ENCODE data around the gene MCOLN3. TPM values are rescaled to one million over a fixed set of nuclear protein-coding genes. Genes with fewer than 3 reads are reported as not detected.

The MCOLN3 gene
- total RNA-seq, 4 donors from 2014 or later, result 6.5 to 12.9 (median 8.6) TPM

DNA sequence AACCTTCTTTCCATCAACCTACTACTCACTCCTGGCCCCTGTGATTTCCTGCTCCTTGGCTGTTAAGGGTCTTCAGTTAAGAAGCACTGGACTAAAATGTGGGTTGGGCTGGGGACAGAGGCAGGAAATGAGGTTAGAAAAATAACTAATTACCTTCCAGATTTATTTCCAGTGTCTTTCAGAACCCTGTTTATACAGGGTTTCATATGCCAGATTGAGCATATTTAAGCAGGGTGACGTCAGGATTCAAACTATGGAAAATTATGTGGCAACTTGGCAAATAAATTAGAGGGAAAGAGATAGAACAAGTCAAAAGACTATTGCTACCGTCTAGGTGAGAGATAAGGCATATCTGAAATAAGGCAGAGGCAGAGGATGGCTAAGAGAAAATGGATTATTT lies 11.7 kb upstream of the MCOLN3 start:
- Histone ChIP-seq H3K27me3 (no peaks in the 10 kb centered on the region), H3K4me1 (peaks cover 0 to 12% (median 2%) of the 10 kb centered on the region in 4 donors), H3K9me3 (no peaks in the 10 kb centered on the region), H3K27ac (no peak overlapping the region), H3K36me3 (no peaks in the 10 kb centered on the region), H3K4me3 (no peak overlapping the region)
- no peak for DNase-seq (ENCODE audit: low spot score in 2 of 2)
- 68 to 71% methylated on average over 2 of the region's 2 CpGs for WGBS, 2 donors
- TF ChIP-seq EP300 (IDR thresholded peaks at IDR 0.05) (no peak), POLR2A (IDR thresholded peaks at IDR 0.05) (no peak)
- TF ChIP-seq, protein P1, sequence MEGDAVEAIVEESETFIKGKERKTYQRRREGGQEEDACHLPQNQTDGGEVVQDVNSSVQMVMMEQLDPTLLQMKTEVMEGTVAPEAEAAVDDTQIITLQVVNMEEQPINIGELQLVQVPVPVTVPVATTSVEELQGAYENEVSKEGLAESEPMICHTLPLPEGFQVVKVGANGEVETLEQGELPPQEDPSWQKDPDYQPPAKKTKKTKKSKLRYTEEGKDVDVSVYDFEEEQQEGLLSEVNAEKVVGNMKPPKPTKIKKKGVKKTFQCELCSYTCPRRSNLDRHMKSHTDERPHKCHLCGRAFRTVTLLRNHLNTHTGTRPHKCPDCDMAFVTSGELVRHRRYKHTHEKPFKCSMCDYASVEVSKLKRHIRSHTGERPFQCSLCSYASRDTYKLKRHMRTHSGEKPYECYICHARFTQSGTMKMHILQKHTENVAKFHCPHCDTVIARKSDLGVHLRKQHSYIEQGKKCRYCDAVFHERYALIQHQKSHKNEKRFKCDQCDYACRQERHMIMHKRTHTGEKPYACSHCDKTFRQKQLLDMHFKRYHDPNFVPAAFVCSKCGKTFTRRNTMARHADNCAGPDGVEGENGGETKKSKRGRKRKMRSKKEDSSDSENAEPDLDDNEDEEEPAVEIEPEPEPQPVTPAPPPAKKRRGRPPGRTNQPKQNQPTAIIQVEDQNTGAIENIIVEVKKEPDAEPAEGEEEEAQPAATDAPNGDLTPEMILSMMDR (IDR thresholded peaks at IDR 0.05), result no peak

DNA sequence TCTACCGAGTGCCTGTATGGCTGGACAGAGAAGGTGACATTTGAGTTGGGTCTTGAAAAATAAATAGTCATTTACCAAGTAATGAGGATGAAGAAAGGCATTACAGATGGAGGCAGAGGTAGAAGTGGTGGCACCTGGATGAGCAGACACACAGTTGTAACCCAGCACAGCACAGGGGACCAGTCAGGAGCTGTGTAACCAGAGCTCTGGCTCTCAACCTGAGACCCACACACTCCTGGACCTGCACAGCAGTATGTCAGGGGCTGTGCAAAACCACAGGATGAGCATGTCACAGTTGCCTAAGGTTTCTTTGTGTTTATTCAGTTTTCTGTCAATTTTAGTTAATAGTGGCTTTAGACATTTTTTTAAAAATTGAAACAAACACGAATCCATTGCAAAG lies 11.3 kb upstream of the MCOLN3 start:
- H3K36me3 ChIP-seq, result no peaks in the 10 kb centered on the region
- no peak overlapping the region for H3K27ac ChIP-seq
- TF ChIP-seq, protein P1 (IDR thresholded peaks at IDR 0.05), result no peak
- TF ChIP-seq POLR2A (IDR thresholded peaks at IDR 0.05), result no peak
- no peak for TF ChIP-seq EP300 (IDR thresholded peaks at IDR 0.05)
- H3K27me3 ChIP-seq, result no peaks in the 10 kb centered on the region
- no peak for DNase-seq (ENCODE audit: low spot score in 2 of 2)
- H3K4me3 ChIP-seq, result no peak overlapping the region
- 85 to 88% methylated on average over 2 of the region's 2 CpGs for WGBS, 2 donors
- H3K4me1 ChIP-seq, result peaks cover 0 to 12% (median 2%) of the 10 kb centered on the region in 4 donors
- no peaks in the 10 kb centered on the region for H3K9me3 ChIP-seq

DNA sequence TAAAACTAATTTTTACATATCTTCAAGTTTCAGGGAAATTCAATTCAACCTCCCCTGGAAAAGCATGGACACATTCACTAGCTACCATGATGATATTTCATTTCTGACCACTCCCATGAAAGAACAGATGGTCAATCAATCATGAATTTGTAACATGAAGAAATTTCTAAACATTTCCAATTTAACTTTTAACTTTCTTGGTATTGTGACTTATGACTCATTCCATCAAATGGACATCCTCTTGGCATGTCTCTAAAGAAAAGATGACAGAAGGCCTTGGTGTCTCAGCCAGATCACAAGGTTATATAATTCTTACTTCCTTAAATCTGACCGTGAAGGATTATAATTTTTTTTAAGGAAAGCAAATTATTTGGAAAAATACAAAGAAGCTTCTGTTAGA lies 10.5 kb upstream of the MCOLN3 start:
- H3K36me3 ChIP-seq, result no peaks in the 10 kb centered on the region
- H3K4me1 ChIP-seq, result peaks cover 0 to 12% (median 2%) of the 10 kb centered on the region in 4 donors
- no peak for DNase-seq (ENCODE audit: low spot score in 2 of 2)
- H3K27me3 ChIP-seq, result no peaks in the 10 kb centered on the region
- TF ChIP-seq, protein P1 (IDR thresholded peaks at IDR 0.05), result no peak
- TF ChIP-seq POLR2A (IDR thresholded peaks at IDR 0.05) (no peak), EP300 (IDR thresholded peaks at IDR 0.05) (no peak)
- no peak overlapping the region for H3K27ac ChIP-seq
- H3K4me3 ChIP-seq, result no peak overlapping the region
- 25 to 26% methylated on average over 1 of the region's 1 CpG for WGBS, 2 donors
- H3K9me3 ChIP-seq, result no peaks in the 10 kb centered on the region

DNA sequence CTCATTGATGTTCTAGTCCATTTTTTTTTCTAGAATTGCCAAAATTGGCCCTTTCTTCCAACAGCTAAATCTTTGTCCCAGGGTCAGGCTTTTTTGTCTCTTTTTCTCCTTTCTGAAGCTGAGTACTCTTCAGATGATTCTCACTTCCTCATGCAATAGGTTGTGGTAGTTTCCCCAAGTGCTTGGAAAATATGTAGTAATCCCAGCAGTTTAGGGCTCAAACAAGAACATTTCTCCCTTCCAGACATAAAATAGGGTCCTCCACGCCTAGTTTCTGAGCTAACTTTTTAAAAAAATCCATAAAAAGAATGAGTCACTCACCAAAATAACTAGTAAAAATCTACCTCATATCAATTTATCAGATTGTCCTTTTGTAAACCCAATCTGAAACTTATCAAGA lies 10.0 kb upstream of the MCOLN3 start:
- WGBS, 2 donors, result 65 to 75% methylated on average over 1 of the region's 1 CpG
- H3K4me1 ChIP-seq, result peaks cover 0 to 12% (median 2%) of the 10 kb centered on the region in 4 donors

DNA sequence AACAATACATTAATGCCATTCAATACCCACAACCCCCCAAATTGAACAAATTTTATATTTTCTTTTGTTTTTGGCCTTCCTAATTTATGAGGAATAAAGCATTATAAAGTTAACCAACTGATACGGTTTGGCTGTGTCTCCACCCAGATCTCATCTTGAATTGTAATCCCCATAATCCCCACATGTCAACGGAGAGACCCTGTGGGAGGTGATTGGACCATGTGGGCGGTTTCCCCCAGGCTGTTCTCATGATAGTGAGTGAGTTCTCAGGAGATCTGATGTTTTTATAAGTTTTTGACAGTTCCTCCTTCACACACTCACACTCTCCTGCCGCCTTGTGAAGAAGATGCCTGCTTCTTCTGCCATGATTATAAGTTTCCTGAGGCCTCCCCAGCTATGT lies 6.4 kb upstream of the MCOLN3 start:
- no peaks in the 10 kb centered on the region for H3K36me3 ChIP-seq
- TF ChIP-seq, protein P1 (IDR thresholded peaks at IDR 0.05), result no peak
- no peak for TF ChIP-seq EP300 (IDR thresholded peaks at IDR 0.05)
- TF ChIP-seq POLR2A (IDR thresholded peaks at IDR 0.05), result no peak
- no peaks in the 10 kb centered on the region for H3K9me3 ChIP-seq
- no peak for DNase-seq (ENCODE audit: low spot score in 2 of 2)
- H3K27me3 ChIP-seq, result peaks cover 0 to 16% of the 10 kb centered on the region in 2 donors
- H3K27ac ChIP-seq, result no peak overlapping the region
- H3K4me3 ChIP-seq, result no peak overlapping the region
- no peaks in the 10 kb centered on the region for H3K4me1 ChIP-seq
- WGBS, 2 donors, result 53 to 60% methylated on average over 4 of the region's 4 CpGs

More for the DNA sequence above, 10.0 kb upstream of the MCOLN3 start:
- TF ChIP-seq POLR2A (IDR thresholded peaks at IDR 0.05) (no peak), EP300 (IDR thresholded peaks at IDR 0.05) (no peak)
- TF ChIP-seq, protein P1 (IDR thresholded peaks at IDR 0.05), result no peak
- no peaks in the 10 kb centered on the region for H3K27me3 ChIP-seq
- H3K36me3 ChIP-seq, result no peaks in the 10 kb centered on the region
- no peak overlapping the region for H3K27ac ChIP-seq
- no peak overlapping the region for H3K4me3 ChIP-seq
- H3K9me3 ChIP-seq, result no peaks in the 10 kb centered on the region
- no peak for DNase-seq (ENCODE audit: low spot score in 2 of 2)

Measured in tibial nerve (tissue), 4 donors.